ENCODE data around the gene SYNGR4.

Gene SYNGR4

DNA sequence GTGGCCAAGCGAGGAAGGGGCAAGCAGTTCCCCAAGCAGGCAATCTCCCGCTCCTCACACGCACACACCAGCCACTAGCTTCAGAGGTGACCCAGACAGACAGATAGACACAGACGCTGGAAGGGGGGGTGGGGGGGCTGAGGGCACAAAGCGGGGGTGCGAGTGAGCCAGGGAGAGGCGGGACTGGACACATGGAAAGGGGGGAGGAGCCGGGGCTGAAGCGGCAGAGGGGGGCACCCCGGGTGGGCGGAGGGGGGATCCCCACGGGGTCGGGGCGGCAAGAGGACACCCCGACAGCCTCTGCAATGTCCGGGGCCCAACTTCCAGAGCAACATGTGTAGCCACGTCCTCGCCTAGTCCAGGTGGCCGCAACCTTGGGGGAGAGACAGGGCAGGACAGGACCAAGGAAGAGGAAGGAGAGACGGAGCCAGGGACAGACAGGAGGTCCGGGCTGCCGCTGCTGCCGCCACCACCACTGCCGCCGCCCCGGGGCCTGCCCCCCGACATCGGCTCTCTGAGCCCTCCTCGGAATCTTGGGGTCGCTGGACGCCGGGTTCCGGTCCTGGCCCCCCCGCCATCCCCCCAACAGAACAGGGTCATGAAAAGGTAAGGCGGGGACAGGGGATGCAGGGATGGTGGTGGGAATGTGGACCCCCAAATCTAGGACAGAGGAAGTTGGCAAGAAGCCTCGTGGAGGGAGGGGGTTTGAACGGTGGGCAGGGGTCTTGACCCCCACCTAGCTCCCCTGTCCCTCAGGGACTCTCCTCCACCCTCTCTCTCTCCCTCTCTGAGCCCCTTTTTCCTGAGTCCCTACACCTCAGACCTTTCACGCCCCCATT is 30.4 kb downstream of the SYNGR4 start:
- TF ChIP-seq, protein P1, sequence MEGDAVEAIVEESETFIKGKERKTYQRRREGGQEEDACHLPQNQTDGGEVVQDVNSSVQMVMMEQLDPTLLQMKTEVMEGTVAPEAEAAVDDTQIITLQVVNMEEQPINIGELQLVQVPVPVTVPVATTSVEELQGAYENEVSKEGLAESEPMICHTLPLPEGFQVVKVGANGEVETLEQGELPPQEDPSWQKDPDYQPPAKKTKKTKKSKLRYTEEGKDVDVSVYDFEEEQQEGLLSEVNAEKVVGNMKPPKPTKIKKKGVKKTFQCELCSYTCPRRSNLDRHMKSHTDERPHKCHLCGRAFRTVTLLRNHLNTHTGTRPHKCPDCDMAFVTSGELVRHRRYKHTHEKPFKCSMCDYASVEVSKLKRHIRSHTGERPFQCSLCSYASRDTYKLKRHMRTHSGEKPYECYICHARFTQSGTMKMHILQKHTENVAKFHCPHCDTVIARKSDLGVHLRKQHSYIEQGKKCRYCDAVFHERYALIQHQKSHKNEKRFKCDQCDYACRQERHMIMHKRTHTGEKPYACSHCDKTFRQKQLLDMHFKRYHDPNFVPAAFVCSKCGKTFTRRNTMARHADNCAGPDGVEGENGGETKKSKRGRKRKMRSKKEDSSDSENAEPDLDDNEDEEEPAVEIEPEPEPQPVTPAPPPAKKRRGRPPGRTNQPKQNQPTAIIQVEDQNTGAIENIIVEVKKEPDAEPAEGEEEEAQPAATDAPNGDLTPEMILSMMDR (conservative IDR thresholded peaks at IDR 0.05; ENCODE audit: low read depth, low read length): no peak
- peak overlapping the region; percentile 30 for H3K4me3 ChIP-seq (ENCODE audit: low read length)
- no peak for DNase-seq (ENCODE audit: low read depth)

DNA sequence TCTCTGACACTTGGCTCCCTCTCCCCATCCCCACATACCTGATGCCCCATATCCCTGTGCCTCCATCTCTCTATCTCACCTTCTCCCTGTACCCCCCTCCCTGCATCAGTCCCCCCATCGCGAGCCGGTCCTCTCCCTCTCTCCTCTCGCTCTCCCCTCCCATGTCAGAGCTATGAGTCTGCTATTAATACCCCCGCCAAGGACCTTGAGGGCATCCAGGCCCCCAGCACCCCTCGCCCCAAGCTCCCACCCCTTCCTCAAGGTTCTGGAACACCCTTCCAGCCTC is 30.9 kb downstream of the SYNGR4 start:
- H3K4me3 ChIP-seq (ENCODE audit: low read length): no peak overlapping the region
- no peak for DNase-seq (ENCODE audit: low read depth)
- TF ChIP-seq, protein P1 (conservative IDR thresholded peaks at IDR 0.05; ENCODE audit: low read depth, low read length): no peak

DNA sequence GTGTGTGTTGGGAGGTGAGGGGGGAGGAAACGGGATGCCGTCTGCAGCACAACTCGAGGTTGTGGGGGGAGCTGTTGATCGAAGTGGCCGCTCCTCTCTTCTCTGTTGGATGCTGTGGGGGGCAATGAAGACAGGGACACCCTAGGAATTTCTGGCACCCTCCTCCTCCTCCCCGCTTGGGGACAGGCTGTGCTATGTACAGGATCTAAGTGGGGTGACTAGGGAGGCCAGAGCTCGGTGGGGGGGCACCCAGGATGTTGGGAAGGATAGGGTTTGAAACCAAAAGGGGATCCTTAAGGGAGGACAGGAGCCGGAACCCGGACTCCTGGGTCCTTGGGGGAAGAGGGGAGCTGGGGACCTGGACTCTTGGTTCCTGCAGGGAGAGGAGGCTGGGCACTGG is 31.3 kb downstream of the SYNGR4 start:
- DNase-seq (ENCODE audit: low read depth): no peak
- TF ChIP-seq, protein P1 (conservative IDR thresholded peaks at IDR 0.05; ENCODE audit: low read depth, low read length): no peak
- no peak overlapping the region for H3K4me3 ChIP-seq (ENCODE audit: low read length)

DNA sequence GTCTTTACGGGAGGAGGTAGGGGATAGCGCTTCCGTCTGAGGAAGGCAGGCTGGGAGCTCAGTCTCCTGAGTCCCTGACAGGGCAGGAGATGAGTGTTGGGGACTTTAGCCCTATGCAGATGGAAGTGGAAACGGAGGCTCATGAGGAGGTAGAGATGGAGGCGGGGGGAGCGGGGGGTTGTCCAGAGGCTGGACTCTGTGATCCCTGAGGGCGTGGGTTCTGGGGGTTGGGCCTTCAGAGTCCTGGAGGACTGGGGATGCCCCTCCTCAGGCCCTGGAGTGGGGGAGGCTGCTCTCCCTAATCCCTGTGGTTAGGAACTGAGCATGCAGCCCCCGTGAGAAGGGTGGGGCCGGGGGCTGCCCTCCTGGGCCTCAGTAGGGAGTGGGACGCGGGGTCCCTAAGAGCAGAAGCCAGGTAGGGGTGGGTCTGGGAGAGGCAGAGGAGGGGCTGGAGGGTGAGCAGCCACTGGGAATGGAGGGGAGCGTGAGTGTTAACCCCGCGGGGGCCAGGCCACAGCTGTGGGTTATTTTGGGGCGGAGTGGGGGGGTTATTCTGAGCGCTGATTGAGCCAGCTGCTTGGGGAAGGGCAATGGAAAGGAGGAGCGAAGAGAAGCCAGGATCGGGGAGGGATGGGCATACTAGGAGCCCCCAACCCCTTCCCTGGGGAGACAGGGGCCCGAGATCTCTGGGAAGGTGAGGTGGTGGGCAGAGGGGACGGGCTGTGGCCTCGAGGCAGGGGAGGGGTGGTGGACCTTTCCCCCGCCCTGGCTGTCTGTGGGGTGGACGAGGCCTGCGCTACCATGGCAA is 32.1 kb downstream of the SYNGR4 start:
- TF ChIP-seq, protein P1 (conservative IDR thresholded peaks at IDR 0.05; ENCODE audit: low read depth, low read length): no peak
- DNase-seq (ENCODE audit: low read depth): no peak
- no peak overlapping the region for H3K4me3 ChIP-seq (ENCODE audit: low read length)

DNA sequence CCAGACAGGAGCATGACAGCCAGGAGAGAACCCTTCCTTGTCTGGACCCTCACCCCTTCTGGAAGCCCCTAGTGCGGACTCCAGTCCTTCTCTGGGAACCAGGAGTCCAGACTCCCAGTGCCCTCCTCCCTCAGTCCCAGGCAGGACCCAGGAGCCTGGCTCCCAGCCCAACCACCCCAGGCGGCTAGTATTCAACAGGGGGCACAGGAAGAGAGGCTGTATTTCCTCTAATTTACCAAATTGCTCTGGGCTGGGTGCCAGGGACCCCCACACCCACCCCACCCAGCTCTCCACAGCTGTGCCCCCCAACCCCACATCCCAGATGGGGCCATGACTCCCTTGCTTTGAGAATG is 32.6 kb downstream of the SYNGR4 start:
- no peak for DNase-seq (ENCODE audit: low read depth)
- no peak overlapping the region for H3K4me3 ChIP-seq (ENCODE audit: low read length)
- TF ChIP-seq, protein P1 (conservative IDR thresholded peaks at IDR 0.05; ENCODE audit: low read depth, low read length): no peak

DNA sequence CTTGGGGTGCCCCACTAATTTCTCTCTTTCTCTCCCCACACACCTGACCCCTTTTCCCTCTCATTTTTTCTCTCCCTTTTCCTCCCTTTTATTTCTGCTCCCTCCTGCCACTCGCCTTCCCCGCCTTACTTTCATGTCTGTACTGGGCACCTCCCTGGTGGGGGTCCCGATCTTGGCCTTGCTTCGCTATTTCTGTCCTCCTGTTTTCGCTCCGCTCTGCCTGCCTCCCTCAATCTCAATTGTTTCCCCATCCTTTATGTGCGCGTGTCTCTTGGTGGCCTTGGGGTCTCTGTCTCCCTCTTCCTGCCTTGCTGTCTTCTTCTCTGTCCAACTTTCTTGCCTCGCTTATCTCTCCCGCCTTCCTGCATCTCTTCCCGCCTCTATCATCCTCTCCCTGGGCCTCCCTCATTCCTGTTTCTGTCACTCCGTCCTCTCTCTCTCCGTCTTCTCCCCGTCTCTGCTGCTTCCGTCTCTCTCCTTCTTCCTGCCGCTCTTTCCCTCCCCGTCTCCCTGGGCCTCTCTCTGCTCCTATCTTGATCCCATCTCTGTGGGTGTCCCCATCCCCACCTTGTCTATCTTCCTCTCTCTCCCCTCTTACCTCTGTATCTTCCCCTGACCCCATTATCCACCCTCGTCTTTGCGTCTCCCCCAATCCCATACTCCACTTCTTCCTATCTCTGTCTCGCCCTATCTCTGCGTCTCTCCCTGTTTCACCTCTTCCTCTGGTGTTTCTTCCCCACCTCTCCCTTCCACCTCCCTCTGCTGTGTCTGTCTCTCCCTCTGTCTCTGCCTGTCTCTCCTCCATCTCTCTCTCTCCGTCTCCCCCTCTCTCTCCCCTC is 33.3 kb downstream of the SYNGR4 start:
- H3K4me3 ChIP-seq (ENCODE audit: low read length): peak overlapping the region; percentile 41
- DNase-seq (ENCODE audit: low read depth): no peak
- TF ChIP-seq, protein P1 (conservative IDR thresholded peaks at IDR 0.05; ENCODE audit: low read depth, low read length): no peak

All from retinal pigment epithelial cell (primary cell).